ENCODE results near the gene SARDH. TPM values are rescaled to one million over a fixed set of nuclear protein-coding genes. Genes with fewer than 3 reads are reported as not detected.

SARDH gene
- total and polyA plus RNA-seq, 8 donors = 8.9 to 43.3 (median 20.5) TPM

- no peaks in the 10 kb centered on the region for H3K27me3 ChIP-seq
- no peaks in the 10 kb centered on the region for H3K9me3 ChIP-seq
- intact Hi-C loops (cut with DNase I) = no loop called here
- H3K27ac ChIP-seq = peak overlapping the region in 3 of 4 donors; percentile 10 to 42 (median 34)
- H3K4me1 ChIP-seq = no peaks in the 10 kb centered on the region
- no peaks in the 10 kb centered on the region for H3K36me3 ChIP-seq
- WGBS, 2 donors = 24 to 41% methylated on average over 14 to 15 of the region's 15 CpGs
- ATAC-seq = peak; percentile 66 to 73 (median 70)
- no peak for FAIRE-seq
- TF ChIP-seq CTCF (IDR thresholded peaks at IDR 0.05) = no peak
- peak overlapping the region in 3 of 4 donors; percentile 30 to 49 (median 33) for H3K4me3 ChIP-seq
- peak in 4 of 6 donors; percentile 59 to 87 (median 66) for DNase-seq
Observed at GRCh38 chr9:133737071-133737773, 930 bp downstream of the SARDH start.

GRCh38 chr9:133735931-133736330, 2.2 kb downstream of the SARDH start:
- WGBS, 2 donors = 58 to 76% methylated on average over 8 of the region's 8 CpGs
- no peaks in the 10 kb centered on the region for H3K36me3 ChIP-seq
- no peaks in the 10 kb centered on the region for H3K27me3 ChIP-seq
- ATAC-seq (no peak), DNase-seq (peak in 3 of 6 donors; percentile 3 to 7 (median 5)), FAIRE-seq (no peak)
- no peak overlapping the region for H3K4me3 ChIP-seq
- H3K9me3 ChIP-seq = no peaks in the 10 kb centered on the region
- peaks cover 0 to 4% (median 4%) of the 10 kb centered on the region in 3 donors for H3K4me1 ChIP-seq
- intact Hi-C loops (cut with DNase I) = no loop called here
- no peak overlapping the region for H3K27ac ChIP-seq
- TF ChIP-seq CTCF (IDR thresholded peaks at IDR 0.05) = no peak

GRCh38 chr9:133735415-133735775, 2.8 kb downstream of the SARDH start:
- Histone ChIP-seq H3K4me1 (peaks cover 0 to 4% (median 4%) of the 10 kb centered on the region in 3 donors), H3K36me3 (no peaks in the 10 kb centered on the region), H3K9me3 (no peaks in the 10 kb centered on the region), H3K27me3 (no peaks in the 10 kb centered on the region), H3K27ac (no peak overlapping the region), H3K4me3 (no peak overlapping the region)
- WGBS, 2 donors = 59 to 61% methylated on average over 10 of the region's 10 CpGs
- no peak for ATAC-seq
- no peak for FAIRE-seq
- no peak for TF ChIP-seq CTCF (IDR thresholded peaks at IDR 0.05)
- intact Hi-C loops (cut with DNase I) = no loop called here
- DNase-seq = peak in 2 of 6 donors; percentile 8 to 30

GRCh38 chr9:133734590-133735414, 3.4 kb downstream of the SARDH start:
- no peak overlapping the region for H3K27ac ChIP-seq
- H3K4me1 ChIP-seq = peaks cover 0 to 4% (median 4%) of the 10 kb centered on the region in 3 donors
- H3K36me3 ChIP-seq = no peaks in the 10 kb centered on the region
- H3K9me3 ChIP-seq = no peaks in the 10 kb centered on the region
- WGBS, 2 donors = 79 to 83% methylated on average over 22 to 23 of the region's 23 CpGs
- TF ChIP-seq CTCF (IDR thresholded peaks at IDR 0.05) = no peak
- intact Hi-C loops (cut with DNase I) = no loop called here
- H3K4me3 ChIP-seq = no peak overlapping the region
- FAIRE-seq = no peak
- no peaks in the 10 kb centered on the region for H3K27me3 ChIP-seq
- ATAC-seq = no peak
- peak in 3 of 6 donors; percentile 23 to 78 (median 51) for DNase-seq

Data from pancreas (tissue), 10 donors.